ENCODE results near the gene PDE6G.
"Not testable (repeated sequence)": the region's sequence is repeated elsewhere in the genome, so short reads cannot be mapped to it uniquely, and the experiment has no call there.

DNA sequence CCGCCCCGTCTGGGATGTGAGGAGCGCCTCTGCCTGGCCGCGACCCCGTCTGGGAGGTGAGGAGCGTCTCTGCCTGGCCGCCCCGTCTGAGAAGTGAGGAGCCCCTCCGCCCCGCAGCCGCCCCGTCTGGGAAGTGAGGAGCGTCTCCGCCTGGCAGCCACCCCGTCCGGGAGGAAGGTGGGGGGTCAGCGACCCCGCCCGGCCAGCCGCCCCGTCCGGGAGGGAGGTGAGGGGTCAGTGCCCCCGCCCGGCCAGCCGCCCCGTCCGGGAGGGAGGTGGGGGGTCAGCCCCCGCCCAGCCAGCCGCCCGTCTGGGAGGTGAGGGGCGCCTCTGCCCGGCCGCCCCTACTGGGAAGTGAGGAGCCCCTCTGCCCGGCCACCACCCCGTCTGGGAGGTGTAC lies 38.0 kb downstream of the PDE6G start:
- TF ChIP-seq, protein P1, sequence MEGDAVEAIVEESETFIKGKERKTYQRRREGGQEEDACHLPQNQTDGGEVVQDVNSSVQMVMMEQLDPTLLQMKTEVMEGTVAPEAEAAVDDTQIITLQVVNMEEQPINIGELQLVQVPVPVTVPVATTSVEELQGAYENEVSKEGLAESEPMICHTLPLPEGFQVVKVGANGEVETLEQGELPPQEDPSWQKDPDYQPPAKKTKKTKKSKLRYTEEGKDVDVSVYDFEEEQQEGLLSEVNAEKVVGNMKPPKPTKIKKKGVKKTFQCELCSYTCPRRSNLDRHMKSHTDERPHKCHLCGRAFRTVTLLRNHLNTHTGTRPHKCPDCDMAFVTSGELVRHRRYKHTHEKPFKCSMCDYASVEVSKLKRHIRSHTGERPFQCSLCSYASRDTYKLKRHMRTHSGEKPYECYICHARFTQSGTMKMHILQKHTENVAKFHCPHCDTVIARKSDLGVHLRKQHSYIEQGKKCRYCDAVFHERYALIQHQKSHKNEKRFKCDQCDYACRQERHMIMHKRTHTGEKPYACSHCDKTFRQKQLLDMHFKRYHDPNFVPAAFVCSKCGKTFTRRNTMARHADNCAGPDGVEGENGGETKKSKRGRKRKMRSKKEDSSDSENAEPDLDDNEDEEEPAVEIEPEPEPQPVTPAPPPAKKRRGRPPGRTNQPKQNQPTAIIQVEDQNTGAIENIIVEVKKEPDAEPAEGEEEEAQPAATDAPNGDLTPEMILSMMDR (IDR thresholded peaks at IDR 0.05), result not testable (repeated sequence)
- TF ChIP-seq TCF7L2 (IDR thresholded peaks at IDR 0.05; ENCODE audit: low read depth, low read length); POLR2AphosphoS5 (IDR thresholded peaks at IDR 0.05; ENCODE audit: low read depth, low read length); REST (IDR thresholded peaks at IDR 0.05; ENCODE audit: insufficient read depth in 1 of 2, low read depth in 2 of 2, low read length in 1 of 2); SIN3A (IDR thresholded peaks at IDR 0.05; ENCODE audit: borderline replicate concordance, insufficient read depth, low read depth, low read length): not testable (repeated sequence)
